PC-9 (cell line): Measurements from ENCODE around the gene LMOD3. TPM values are rescaled to one million over a fixed set of nuclear protein-coding genes. Genes with fewer than 3 reads are reported as not detected.

Experiments used
- BruUV-seq: library from RNA; stranded (reverse); fragments of 400-500 nt; replicated peaks from 2 replicates; lab custom pipeline; 2021; lab: Mats Ljungman, UMichigan
- CTCF ChIA-PET: fragments of 300-600 bp; sonication (Branson Sonifier 250); formaldehyde crosslinking; loops from one replicate; lab custom pipeline; 2022; ENCODE audit warnings: antibody characterized with exemption; lab: Charles Lee
- POLR2A ChIA-PET: fragments of 300-600 bp; sonication (Branson Sonifier 250); formaldehyde crosslinking; loops from one replicate; lab custom pipeline; 2022; ENCODE audit warnings: antibody characterized with exemption; ENCODE audit not compliant: unreplicated experiment; lab: Charles Lee
- DNase-seq, 2 experiments: peaks; one replicate each; pipeline versions ENCODE4 v3.0.0 to v3.0.0-alpha.2; 2015 to 2022; ENCODE audit warnings: mixed read lengths in 1 of 2
- H2AFZ ChIP-seq: fragments of 200-600 bp; sonication (generic); 2 replicates; pipeline ENCODE4 v1.8.1; 2017; ENCODE audit warnings: antibody characterized with exemption
- H3F3A ChIP-seq: fragments of 200-600 bp; sonication (generic); 2 replicates; pipeline ENCODE4 v1.8.1; 2017; ENCODE audit warnings: antibody characterized with exemption, mild to moderate bottlenecking, low read depth; ENCODE audit not compliant: insufficient read depth
- H3K27ac ChIP-seq: fragments of 200-600 bp; sonication (generic); 2 replicates; pipeline ENCODE4 v1.6.1; 2016; ENCODE audit warnings: mixed run types
- H3K27me3 ChIP-seq: fragments of 200-600 bp; sonication (generic); 2 replicates; pipeline ENCODE4 v1.6.1; 2016; ENCODE audit warnings: low read depth, mixed run types; ENCODE audit not compliant: insufficient read depth
- H3K36me3 ChIP-seq: fragments of 200-600 bp; sonication (generic); 2 replicates; pipeline ENCODE4 v1.6.1; 2016; ENCODE audit warnings: low read depth, mixed run types
- H3K4me1 ChIP-seq: fragments of 200-600 bp; sonication (generic); replicated peaks from 2 replicates; pipeline ENCODE4 v1.6.1; 2016; ENCODE audit warnings: mixed run types; ENCODE audit not compliant: insufficient read depth
- H3K4me2 ChIP-seq: fragments of 200-600 bp; sonication (generic); 2 replicates; pipeline ENCODE4 v1.6.1; 2017; ENCODE audit warnings: mixed run types
- H3K4me3 ChIP-seq: fragments of 200-600 bp; sonication (generic); 2 replicates; pipeline ENCODE4 v1.6.1; 2016; ENCODE audit warnings: mixed run types
- H3K79me2 ChIP-seq: fragments of 200-600 bp; sonication (generic); 2 replicates; pipeline ENCODE4 v1.6.1; 2017; ENCODE audit warnings: low read depth, mixed run types
- H3K9me2 ChIP-seq: fragments of 200-600 bp; sonication (generic); 2 replicates; pipeline ENCODE4 v1.8.1; 2017; ENCODE audit warnings: mild to moderate bottlenecking; ENCODE audit not compliant: insufficient read depth
- H3K9me3 ChIP-seq: fragments of 200-600 bp; sonication (generic); 2 replicates; pipeline ENCODE4 v1.8.1; 2016; ENCODE audit warnings: low read depth; ENCODE audit not compliant: insufficient read depth
- H4K20me1 ChIP-seq: fragments of 200-600 bp; sonication (generic); 2 replicates; pipeline ENCODE4 v1.8.1; 2017; ENCODE audit not compliant: insufficient read depth
- EZH2 ChIP-seq: fragments of 200-600 bp; sonication (generic); IDR thresholded peaks from 2 replicates; pipeline ENCODE4 v1.8.0; 2017; ENCODE audit warnings: antibody characterized with exemption, low read depth
- intact Hi-C: fragments of 100-400 bp; cut with micrococcal nuclease; formaldehyde crosslinking; loops from one replicate; pipeline ENCODE4 v1.10.0; 2022; ENCODE audit not compliant: unreplicated experiment
- total RNA-seq: library from RNA; stranded (reverse); gene quantifications from 2 replicates; pipeline ENCODE4 v1.2.3, GENCODE V29; 2021
- TF ChIP-seq, protein P1 (sequence below): fragments of 200-600 bp; sonication (generic); conservative IDR thresholded peaks from 2 replicates; pipeline ENCODE4 v1.6.1; 2017; ENCODE audit warnings: mixed run types, antibody characterized with exemption, mild to moderate bottlenecking, moderate library complexity

Gene LMOD3
- total RNA-seq, 1 experiment from 2014 or later: not detected

DNA sequence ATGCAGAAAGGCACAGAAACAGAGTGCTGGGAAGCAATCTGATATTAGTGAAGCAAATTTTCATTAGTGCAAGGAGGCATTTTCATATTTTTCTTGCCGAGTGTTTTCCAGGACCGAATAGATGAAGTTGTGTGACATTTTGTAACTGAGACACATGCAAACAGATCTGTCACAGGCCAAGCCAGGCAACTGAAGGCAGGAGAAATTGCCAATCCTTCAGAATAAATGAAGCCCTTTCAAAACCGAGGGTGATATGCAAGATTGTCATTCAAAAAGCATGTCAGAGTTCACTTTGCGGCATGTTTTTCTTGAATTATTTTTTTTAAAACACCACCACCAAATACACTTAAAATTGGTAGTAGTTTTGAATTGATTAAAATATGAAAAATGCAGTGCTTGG, 6.2 kb downstream of the LMOD3 start:
- no peak for TF ChIP-seq EZH2
- TF ChIP-seq, protein P1, sequence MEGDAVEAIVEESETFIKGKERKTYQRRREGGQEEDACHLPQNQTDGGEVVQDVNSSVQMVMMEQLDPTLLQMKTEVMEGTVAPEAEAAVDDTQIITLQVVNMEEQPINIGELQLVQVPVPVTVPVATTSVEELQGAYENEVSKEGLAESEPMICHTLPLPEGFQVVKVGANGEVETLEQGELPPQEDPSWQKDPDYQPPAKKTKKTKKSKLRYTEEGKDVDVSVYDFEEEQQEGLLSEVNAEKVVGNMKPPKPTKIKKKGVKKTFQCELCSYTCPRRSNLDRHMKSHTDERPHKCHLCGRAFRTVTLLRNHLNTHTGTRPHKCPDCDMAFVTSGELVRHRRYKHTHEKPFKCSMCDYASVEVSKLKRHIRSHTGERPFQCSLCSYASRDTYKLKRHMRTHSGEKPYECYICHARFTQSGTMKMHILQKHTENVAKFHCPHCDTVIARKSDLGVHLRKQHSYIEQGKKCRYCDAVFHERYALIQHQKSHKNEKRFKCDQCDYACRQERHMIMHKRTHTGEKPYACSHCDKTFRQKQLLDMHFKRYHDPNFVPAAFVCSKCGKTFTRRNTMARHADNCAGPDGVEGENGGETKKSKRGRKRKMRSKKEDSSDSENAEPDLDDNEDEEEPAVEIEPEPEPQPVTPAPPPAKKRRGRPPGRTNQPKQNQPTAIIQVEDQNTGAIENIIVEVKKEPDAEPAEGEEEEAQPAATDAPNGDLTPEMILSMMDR: no peak
- Histone ChIP-seq H3K36me3 (no peaks in the 10 kb centered on the region), H3K4me2 (peak overlapping the region; percentile 82), H3K79me2 (no peaks in the 10 kb centered on the region), H2AFZ (no peak overlapping the region), H3K27me3 (no peaks in the 10 kb centered on the region), H3K4me1 (peaks cover 31% of the 10 kb centered on the region), H3K9me3 (no peaks in the 10 kb centered on the region), H4K20me1 (no peaks in the 10 kb centered on the region), H3F3A (peaks cover 27% of the 10 kb centered on the region), H3K4me3 (peak overlapping the region; percentile 32; the same call in 1 of the 2 replicates), H3K27ac (peak overlapping the region; percentile 87), H3K9me2 (no peaks in the 10 kb centered on the region)
- ChIA-PET CTCF (interaction anchor here (1.1 kb wide), 1 partner anchor 12 kb away, joined by 3 read pairs; no protein-coding TSS in a partner anchor), POLR2A (no interaction called here)
- intact Hi-C loops: loop anchor here (5.0 kb wide), 1 partner anchor 86 kb away; no protein-coding TSS in a partner anchor
- BruUV-seq: no TSS peak
- no peak for DNase-seq

DNA sequence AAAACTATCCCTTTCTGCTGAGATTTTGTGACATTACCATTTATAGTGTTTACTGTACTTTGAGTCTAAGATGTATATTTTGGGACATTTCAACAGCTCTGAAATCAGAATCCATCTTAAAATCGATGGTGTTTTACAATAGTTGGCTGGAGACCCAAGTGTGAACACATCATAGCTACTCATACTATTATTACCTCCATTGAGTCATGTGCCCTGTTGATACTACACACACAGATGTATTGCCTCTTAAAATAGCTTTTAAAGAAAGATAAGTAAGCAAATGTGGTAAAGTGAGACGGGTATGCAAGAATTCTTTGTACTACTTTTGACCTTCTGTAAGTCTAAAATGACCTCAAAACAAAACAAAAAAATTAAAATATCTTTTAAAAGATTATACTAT, 6.7 kb downstream of the LMOD3 start:
- no peak for DNase-seq
- H3K9me3 ChIP-seq: no peaks in the 10 kb centered on the region
- peak overlapping the region; percentile 82 for H3K4me2 ChIP-seq
- no peaks in the 10 kb centered on the region for H3K36me3 ChIP-seq
- no peaks in the 10 kb centered on the region for H3K27me3 ChIP-seq
- no peaks in the 10 kb centered on the region for H3K9me2 ChIP-seq
- intact Hi-C loops: loop anchor here (5.0 kb wide), 1 partner anchor 87 kb away; no protein-coding TSS in a partner anchor
- no peaks in the 10 kb centered on the region for H4K20me1 ChIP-seq
- no peak for TF ChIP-seq EZH2
- TF ChIP-seq, protein P1: no peak
- H3F3A ChIP-seq: peaks cover 27% of the 10 kb centered on the region
- BruUV-seq: no TSS peak
- POLR2A ChIA-PET: no interaction called here
- no peak overlapping the region for H3K4me3 ChIP-seq
- H2AFZ ChIP-seq: no peak overlapping the region
- H3K79me2 ChIP-seq: no peaks in the 10 kb centered on the region
- H3K4me1 ChIP-seq: peaks cover 31% of the 10 kb centered on the region
- peak overlapping the region; percentile 87 for H3K27ac ChIP-seq
- CTCF ChIA-PET: no interaction called here

DNA sequence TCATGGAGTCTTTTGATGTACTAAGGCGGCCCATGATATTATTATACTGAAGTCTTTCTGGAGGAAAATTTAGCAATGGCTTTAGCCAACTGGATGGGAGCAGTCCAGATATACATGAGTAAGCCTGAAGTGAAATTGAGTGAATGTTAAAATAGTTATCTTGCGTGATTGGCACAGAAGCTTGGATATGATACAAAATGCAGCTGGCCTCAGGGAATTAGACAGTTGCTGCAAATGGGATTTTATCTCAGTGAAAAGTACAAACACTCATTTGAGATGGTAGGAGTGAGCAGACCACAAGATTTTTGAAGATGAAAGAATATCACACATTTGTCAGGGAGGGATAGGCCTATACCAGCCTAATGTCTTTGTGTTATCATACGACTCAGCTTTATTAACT, 8.9 kb downstream of the LMOD3 start:
- Histone ChIP-seq H4K20me1 (no peaks in the 10 kb centered on the region), H3K36me3 (no peaks in the 10 kb centered on the region), H2AFZ (no peak overlapping the region), H3K4me3 (no peak overlapping the region), H3F3A (peaks cover 27% of the 10 kb centered on the region), H3K9me3 (no peaks in the 10 kb centered on the region), H3K9me2 (no peaks in the 10 kb centered on the region), H3K4me1 (peaks cover 31% of the 10 kb centered on the region), H3K79me2 (no peaks in the 10 kb centered on the region), H3K27ac (no peak overlapping the region), H3K27me3 (no peaks in the 10 kb centered on the region), H3K4me2 (no peak overlapping the region)
- DNase-seq: no peak
- intact Hi-C loops: no loop called here
- CTCF ChIA-PET: no interaction called here
- no TSS peak for BruUV-seq
- TF ChIP-seq, protein P1: no peak
- no peak for TF ChIP-seq EZH2
- POLR2A ChIA-PET: no interaction called here
